ENCODE measurements around the gene EVX1.

GRCh38 chr7:27199849-27200760 lies 42.5 kb upstream of the EVX1 start, which contains the start of gene HOXA13:
- TF ChIP-seq ZBTB49 (CRISPR knock-in tag; IDR thresholded peaks at IDR 0.05; ENCODE audit: borderline replicate concordance): no peak
- no peak for TF ChIP-seq TAF1 (CRISPR knock-in tag; IDR thresholded peaks at IDR 0.05)
- TF ChIP-seq CEBPB (IDR thresholded peaks at IDR 0.05; ENCODE audit: borderline replicate concordance, low read depth, low read length): no peak
- TF ChIP-seq ZNF776 (CRISPR knock-in tag; IDR thresholded peaks at IDR 0.05): no peak
- no peak for TF ChIP-seq THYN1 (CRISPR knock-in tag; IDR thresholded peaks at IDR 0.05; ENCODE audit: borderline replicate concordance, low read depth)
- no peak for TF ChIP-seq BHLHE40 (IDR thresholded peaks at IDR 0.05; ENCODE audit: low read length)
- no peak for TF ChIP-seq SP1 (IDR thresholded peaks at IDR 0.05)
- no peak for TF ChIP-seq SP1 (CRISPR knock-in tag; IDR thresholded peaks at IDR 0.05)
- TF ChIP-seq SP2 (CRISPR knock-in tag; IDR thresholded peaks at IDR 0.05): no peak
- TF ChIP-seq HBP1 (CRISPR knock-in tag; IDR thresholded peaks at IDR 0.05; ENCODE audit: low read depth): no peak
- no peak for TF ChIP-seq CEBPZ (IDR thresholded peaks at IDR 0.05; ENCODE audit: low read length)
- no peak for TF ChIP-seq GTF2F1 (IDR thresholded peaks at IDR 0.05; ENCODE audit: low read length)
- TF ChIP-seq, protein P1, sequence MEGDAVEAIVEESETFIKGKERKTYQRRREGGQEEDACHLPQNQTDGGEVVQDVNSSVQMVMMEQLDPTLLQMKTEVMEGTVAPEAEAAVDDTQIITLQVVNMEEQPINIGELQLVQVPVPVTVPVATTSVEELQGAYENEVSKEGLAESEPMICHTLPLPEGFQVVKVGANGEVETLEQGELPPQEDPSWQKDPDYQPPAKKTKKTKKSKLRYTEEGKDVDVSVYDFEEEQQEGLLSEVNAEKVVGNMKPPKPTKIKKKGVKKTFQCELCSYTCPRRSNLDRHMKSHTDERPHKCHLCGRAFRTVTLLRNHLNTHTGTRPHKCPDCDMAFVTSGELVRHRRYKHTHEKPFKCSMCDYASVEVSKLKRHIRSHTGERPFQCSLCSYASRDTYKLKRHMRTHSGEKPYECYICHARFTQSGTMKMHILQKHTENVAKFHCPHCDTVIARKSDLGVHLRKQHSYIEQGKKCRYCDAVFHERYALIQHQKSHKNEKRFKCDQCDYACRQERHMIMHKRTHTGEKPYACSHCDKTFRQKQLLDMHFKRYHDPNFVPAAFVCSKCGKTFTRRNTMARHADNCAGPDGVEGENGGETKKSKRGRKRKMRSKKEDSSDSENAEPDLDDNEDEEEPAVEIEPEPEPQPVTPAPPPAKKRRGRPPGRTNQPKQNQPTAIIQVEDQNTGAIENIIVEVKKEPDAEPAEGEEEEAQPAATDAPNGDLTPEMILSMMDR (CRISPR knock-in tag; IDR thresholded peaks at IDR 0.05): no peak
- TF ChIP-seq ZBTB8A (CRISPR knock-in tag; IDR thresholded peaks at IDR 0.05; ENCODE audit: borderline replicate concordance, low read depth): no peak
